IMR-90 (cell line): ENCODE data around the gene KLK1.

Experiments used
- CEBPB ChIP-seq: IDR thresholded peaks from 2 replicates; pipeline ENCODE4 v1.6.1; 2012; ENCODE audit warnings: low read depth, low read length, improper control_type of control experiment
- CTCF ChIP-seq: conservative IDR thresholded peaks from 2 replicates; pipeline ENCODE4 v1.5.1; 2012; ENCODE audit warnings: mild to moderate bottlenecking, low read depth, low read length, improper control_type of control experiment
- ELK1 ChIP-seq: fragments of 150-350 bp; IDR thresholded peaks from 2 replicates; pipeline ENCODE4 v1.6.1; 2016; ENCODE audit warnings: low read depth, mild to moderate bottlenecking, low read length, moderate library complexity, borderline replicate concordance
- POLR2A ChIP-seq: IDR thresholded peaks from 2 replicates; pipeline ENCODE4 v1.6.1; 2012; ENCODE audit warnings: mild to moderate bottlenecking, low read depth, low read length
- RAD21 ChIP-seq: IDR thresholded peaks from 2 replicates; pipeline ENCODE4 v1.6.1; 2012; ENCODE audit warnings: low read length, improper control_type of control experiment
- SMC3 ChIP-seq: fragments of 150-350 bp; IDR thresholded peaks from 2 replicates; pipeline ENCODE4 v1.6.1; 2016; ENCODE audit warnings: low read depth, mild to moderate bottlenecking, antibody characterized with exemption, low read length, moderate library complexity

GRCh38 chr19:50835785-50836542 lies 12.4 kb upstream of the KLK1 start:
- TF ChIP-seq CTCF: no peak
- no peak for TF ChIP-seq CEBPB
- TF ChIP-seq POLR2A: no peak
- no peak for TF ChIP-seq SMC3
- no peak for TF ChIP-seq RAD21
- TF ChIP-seq ELK1: no peak
